NCI-H2196 (cell line): ENCODE results near the gene RCSD1.

ENCODE experiments used
- DNase-seq: peaks from one replicate; lab custom pipeline; 2025; ENCODE audit not compliant: unreplicated experiment; lab: John Stamatoyannopoulos, UW

Gene RCSD1

DNA sequence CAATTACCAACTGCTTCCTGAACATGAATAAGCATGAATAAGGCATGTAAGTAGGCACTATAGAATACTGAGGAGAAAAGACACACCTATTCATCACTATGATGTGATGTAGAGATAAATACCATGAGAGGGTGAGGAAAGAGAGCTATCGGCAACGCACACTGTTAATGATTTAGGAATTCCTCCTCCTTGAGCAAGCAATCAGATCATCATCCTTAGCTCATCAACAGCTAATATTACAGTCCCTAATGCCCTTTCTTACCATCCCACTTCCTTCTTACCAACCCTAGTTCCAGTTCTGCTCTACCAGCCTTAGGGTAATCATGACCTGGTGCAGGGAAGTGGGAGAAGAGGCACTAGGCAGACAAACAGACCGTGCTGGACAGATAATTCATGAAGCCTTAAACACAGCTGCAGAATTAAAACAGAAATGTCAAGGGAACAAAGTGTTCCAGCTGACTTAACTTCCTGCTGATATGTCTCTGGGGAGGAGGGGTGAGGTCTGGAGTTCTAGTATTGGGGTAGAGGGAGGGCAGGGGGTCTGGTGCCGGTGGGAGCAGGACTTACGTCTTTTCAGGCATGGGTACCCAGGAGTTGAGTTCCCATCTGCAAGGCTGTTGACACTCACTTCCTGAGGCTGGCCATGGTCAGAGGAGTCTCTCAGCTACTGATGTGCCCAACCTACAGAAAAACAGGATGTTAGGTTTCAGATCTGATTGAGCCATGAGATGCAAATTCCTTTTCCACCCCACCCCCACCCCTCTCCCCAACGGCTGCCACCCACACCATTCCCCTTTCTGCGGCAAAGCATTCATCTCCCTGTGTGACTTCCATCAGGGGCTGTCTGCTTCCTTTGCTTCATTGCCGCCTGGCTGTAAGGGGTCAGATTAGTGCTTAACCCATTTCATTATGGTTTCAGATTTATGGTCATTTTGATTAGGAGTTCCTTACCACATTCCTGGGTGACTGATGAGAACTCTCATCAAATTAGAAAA, 12.6 kb upstream of the RCSD1 start:
- DNase-seq, result no peak

DNA sequence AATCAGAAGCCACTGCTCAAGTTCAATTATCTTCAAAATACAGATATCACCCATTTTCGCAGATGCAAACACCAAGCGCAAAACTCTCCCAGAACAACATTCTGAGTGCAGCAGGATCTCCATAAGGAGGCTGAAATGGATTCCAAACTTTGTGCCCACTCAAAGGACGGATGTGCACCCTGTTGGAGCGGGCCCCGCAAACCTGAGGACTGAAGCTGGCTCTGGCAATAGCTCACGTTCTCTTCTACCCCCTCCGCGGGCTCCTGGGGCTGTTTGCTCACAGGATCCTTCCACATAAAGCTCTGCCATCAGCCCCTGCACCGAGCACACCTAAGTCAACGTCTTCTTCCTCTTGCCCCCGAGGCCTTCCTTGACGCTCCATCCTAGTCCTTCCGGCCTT, 11.7 kb upstream of the RCSD1 start:
- DNase-seq, result no peak

DNA sequence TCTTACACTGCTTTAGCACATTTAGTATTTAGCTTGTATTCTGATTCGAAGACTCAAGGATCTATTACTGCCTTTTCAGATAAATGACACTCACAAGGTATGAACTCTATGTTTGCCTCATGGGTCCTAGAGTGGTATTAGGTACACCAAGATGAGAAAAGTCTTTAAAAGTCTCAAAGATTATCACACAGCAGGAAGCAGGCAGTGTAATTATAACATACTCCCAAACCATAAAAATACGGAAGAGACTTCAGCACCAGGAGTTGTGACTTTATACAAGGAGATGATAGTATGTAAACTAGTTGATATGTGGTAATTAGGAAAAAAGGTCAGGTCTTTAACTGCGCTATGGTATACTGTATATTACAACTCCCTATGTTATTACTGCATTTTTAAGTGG, 11.2 kb upstream of the RCSD1 start:
- DNase-seq, result no peak

- no peak for DNase-seq
Measured at GRCh38 chr1:167620002-167620401, 10.0 kb upstream of the RCSD1 start.

DNA sequence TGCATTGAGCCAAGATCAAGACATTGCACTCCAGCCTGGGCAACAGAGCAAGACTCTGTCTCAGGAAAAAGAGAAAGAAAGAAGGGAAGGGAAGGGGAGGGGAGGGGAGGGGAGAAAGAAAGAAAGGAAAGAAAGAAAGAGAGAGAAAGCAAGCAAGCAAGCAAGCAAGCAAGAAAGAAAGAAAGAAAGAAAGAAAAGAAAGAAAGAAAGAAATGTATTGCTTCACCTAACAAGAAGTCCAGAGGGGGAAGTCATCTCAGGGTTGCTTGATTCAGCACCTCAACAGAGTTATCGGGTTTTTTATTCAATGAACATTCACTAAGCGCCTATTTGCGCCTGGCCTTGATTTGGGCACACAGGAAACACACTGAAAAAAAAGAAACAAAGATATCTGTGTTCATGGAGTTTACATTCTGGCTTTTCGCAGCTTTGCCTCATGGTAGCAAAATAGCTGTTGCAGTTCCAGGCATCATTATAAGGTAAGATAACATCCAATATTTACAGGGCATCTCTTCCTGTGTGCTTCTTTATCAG, 8.2 kb upstream of the RCSD1 start:
- DNase-seq, result no peak

DNA sequence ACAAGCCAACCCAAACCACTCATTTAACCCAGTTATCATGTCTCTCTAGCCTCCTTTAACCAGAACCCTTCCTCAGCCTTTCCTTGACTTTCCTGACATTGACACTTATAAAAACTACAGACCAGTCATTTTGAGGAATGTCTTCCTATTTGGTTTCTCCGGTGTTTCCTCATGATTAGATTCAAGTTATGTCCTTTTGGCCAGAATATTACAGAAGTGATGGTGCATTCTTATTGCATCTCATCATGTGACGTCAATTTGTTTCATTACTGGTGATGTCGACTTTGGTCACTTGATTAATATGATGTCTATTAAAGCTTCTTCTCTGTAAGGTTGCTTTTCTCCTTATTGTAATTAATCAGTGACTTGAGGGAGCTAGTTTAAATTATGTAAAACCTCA, 6.1 kb upstream of the RCSD1 start:
- no peak for DNase-seq

- DNase-seq, result no peak
Measured at GRCh38 chr1:167625040-167625823, 4.8 kb upstream of the RCSD1 start.

- DNase-seq, result no peak
Measured at GRCh38 chr1:167627615-167627864, 2.5 kb upstream of the RCSD1 start.

GRCh38 chr1:167627865-167628641, 2.0 kb upstream of the RCSD1 start:
- no peak for DNase-seq

DNA sequence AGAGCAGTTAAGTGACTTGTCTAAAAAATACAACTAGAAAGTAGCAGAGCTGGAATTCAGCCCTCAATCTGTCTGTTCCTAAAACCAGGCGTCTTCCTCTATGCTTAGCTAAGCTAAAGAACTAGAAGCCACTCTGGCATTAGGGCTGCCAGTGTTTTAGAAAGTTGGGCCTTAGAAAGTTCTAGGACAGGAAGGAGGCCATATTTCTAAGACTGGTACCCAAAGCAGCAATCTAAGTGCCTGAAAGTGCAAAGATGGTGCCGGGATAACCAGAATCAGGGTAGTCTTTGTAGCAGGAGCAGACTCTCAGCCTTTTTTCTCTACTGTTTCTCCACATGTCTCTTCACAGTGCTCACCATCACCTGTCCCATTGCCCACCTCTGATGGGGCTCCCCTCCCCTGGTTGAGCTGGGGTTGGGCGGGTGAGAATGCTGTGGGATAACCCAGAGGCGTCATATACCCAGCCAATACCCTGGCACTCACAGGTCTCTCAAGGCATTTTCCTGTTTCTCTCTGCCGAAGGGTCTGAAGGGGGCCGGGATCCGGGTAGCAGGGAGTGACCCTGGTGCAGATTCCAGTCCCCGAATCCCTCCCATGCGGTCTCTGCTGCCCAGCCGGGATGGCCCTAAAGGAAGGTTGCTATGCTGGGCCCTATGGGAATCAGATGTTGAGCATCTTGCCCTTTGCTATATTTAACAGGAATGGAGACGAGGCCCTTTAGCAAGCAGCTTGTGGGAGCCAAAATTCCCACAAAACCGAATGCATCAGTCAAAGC, 1.1 kb upstream of the RCSD1 start:
- no peak for DNase-seq

DNA sequence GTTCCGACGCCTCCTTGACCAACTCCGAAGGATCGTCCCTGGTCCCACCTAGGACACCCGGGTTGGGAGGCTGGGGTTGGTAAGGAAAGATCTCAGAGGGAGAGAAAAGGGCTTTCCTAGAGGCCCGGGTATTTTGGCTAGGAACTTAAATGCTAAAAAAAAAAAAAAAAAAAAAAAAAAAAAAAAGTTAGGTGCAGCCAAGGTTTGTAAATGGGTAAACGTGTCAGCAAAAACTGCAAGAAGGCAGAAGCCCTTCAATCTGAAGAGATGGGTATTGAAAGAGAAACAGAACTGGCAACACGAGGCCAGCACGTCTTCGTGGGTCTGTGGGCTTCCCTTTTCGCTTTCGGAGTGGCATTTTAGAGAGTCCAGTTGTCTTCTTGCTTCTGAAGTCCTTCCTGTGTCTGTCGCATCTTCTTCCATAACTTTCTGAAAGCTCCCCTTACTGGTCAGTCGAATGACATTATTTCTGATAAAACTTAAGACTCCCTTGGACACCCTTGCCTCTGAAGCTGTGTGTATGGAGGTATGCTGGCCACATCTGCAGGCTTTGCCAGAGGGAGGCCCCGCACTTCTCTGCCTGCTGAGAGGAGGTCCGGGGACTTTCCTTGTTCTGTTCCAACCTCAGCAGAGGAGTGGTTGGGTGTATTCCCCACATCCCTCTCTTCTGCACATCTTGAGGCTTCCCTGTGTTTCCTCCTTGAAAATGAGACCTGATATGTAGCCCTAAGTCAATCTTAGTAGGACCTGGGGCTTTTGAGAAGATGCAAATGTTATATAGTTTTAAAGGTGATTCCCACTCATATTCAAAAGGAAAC, 745 bp downstream of the RCSD1 start:
- no peak for DNase-seq

DNA sequence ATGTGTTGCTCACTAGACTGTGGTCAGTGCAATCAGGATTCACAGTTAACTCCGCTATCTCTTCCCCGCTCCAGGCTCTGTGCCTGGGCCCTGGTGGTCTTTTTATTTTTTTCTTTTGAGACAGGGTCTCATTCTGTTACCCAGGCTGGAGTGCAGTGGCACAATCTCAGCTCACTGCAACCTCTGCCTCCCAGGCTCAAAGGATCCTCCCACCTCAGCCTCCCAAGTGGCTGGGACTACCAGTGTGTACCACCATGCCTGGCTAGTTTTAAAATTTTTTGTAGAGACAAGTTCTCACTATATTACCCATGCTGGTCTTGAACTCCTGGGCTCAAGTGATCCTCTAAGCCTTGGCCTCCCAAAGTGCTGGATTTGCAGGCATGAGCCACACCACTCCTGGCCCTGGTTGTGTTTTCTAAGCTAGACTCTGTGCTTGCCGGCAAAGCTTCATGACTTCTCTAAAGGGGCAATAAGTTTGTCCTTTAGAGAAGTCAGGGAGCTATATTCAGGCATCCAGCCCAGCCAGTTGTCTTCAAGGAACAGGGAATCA, 1.4 kb downstream of the RCSD1 start:
- DNase-seq, result no peak

GRCh38 chr1:167631936-167632614, 2.0 kb downstream of the RCSD1 start:
- DNase-seq, result no peak

GRCh38 chr1:167633258-167633944, 3.4 kb downstream of the RCSD1 start:
- DNase-seq, result no peak

DNA sequence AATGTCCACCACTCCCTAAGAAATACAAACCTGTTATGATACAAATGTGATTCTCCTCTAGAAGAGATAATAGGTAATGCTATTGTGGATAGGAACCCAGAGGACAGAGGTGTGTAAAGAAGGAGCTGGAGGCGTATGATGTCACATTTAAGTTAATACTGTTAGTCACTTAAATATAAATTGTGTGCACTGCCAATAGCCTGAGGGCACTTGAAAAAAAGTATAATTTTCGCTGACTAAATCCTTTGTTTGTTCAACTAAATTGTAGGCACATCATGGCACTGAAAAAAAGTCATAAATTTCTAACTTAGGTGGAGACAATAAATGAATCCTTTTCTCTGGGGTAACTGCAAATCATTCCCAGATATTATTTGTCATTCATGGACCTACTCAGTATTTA, 4.4 kb downstream of the RCSD1 start:
- DNase-seq, result no peak

DNA sequence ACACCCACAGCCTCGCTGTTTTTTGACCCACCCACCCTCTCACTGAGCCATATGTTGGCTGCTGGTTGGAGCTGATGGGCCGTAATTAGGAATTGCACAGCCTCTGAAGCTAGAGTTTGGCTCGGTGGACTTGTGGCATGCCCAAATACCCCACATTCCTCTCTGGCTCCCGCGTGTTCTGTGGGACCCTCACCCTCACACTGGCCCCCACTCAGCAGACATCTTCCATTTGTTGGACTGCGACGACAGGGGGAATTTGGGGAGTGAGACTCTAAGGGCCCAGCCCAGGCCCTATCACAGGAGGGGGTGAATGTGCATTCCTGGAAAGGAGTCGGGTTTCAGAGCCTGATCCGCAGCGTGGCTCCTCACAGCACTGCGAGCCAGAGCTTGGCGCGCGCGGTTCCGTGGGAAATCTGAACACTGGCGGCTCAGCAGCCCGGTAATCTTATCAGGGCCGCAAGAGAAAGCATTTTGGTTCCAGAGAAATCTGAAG, 5.2 kb downstream of the RCSD1 start:
- DNase-seq, result no peak

GRCh38 chr1:167635941-167636340, 5.9 kb downstream of the RCSD1 start:
- DNase-seq, result no peak

DNA sequence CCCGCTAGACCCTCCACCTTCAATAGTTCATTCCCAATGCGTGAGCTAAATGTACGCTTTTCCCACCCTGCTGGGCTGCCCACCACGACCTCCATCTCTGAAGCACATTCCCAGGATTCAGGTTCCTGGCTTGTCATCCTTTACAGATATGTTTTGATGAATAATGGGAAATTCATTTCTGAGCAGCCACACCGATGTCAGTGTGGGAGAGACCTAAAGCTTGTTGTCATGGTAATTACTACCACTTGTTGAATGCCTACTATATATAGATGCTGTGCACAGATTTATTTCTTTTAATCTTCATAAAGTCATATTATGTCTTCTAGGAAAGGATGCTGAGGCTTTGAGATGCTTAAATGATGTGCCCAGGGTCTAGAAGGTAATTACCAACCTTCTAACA, 8.0 kb downstream of the RCSD1 start:
- no peak for DNase-seq
